HG03520 (cell line): ENCODE data around the gene AUTS2.

Experiments
- ATAC-seq: cut with Tn5 transposase; IDR thresholded peaks from one replicate; pipeline ENCODE4 v1.9.1; 2021; ENCODE audit warnings: mild to moderate bottlenecking, moderate library complexity; ENCODE audit not compliant: unreplicated experiment

The AUTS2 gene

DNA sequence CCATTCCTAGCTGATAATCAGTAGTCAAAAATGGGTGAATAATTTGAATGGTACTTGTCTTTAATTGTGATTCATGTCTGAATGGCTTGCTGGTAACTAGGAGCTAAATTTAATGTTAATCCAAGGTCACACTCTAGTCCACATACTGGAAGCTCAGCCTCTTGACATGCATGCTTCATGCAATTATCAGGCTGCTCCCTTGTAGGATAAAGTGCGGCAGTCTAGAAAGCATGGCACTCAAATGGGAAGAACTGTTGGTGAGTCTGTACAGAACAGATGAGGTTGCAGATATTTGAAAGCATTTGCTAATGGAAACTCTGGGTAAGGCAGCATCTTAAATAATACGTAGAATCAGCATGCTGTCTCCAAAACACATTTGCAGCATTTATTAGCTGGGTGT lies 499.4 kb downstream of the AUTS2 start:
- ATAC-seq: no peak

DNA sequence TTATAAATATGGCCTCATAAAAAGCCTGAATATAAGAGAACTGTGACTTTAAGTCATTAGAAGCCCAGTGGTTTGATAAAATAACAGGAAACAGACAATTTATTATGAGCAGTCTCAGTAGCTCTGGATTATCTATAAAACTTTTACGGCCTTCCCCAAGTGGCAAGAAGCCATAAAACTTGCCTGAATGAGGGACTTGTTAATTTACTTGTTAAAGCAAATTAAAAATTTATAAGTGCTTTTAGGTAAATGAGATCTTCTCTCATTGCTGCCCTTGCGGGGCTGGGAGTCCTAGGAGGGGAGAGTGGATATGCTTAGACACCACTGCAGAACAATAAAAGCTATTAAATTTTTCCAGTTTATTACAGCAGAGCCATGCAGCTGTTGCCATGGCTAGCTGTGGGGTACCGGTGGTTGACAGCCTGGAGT lies 499.9 kb downstream of the AUTS2 start:
- no peak for ATAC-seq

GRCh38 chr7:70098905-70099672 lies 500.8 kb downstream of the AUTS2 start:
- ATAC-seq: no peak

DNA sequence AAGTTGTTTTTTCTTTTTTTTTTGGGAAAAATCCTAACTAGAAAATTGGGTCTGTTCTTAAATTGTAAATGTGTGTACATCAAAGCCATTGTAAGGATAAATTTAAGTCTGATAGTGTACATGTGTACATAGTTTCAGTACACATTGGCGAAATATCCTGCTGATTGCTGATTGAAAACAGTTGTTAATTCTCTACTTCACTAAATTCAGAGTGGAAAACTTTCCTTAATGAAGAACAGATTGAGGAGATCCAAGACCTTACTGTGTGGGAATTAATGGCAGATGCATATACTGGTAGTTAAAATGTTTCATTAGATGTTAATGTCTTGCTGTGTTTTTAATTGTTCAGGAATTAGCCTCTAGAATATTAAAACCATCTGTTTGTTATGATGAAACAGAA lies 506.0 kb downstream of the AUTS2 start:
- no peak for ATAC-seq

GRCh38 chr7:70113078-70113477 lies 514.8 kb downstream of the AUTS2 start:
- ATAC-seq: no peak

DNA sequence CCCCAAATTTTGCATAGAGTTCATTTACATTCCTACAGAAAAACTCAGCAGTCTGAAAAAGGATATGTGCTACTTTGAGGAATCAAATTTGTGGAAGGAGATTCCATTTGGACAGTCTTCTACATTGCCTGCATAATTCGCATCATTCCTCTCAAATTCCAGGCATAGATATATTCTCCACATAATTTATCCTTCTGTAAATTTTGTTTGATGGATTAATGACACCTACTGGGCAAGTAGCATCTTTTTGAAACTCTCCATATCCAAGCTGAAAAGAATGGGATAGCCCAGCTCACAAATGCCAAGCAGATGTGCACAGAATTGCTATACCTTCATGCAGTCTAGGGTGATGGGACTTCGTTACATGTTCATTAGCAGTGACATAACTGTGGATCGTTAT lies 515.3 kb downstream of the AUTS2 start:
- no peak for ATAC-seq

- ATAC-seq: no peak
Observed at GRCh38 chr7:70114806-70115205, 516.5 kb downstream of the AUTS2 start.

DNA sequence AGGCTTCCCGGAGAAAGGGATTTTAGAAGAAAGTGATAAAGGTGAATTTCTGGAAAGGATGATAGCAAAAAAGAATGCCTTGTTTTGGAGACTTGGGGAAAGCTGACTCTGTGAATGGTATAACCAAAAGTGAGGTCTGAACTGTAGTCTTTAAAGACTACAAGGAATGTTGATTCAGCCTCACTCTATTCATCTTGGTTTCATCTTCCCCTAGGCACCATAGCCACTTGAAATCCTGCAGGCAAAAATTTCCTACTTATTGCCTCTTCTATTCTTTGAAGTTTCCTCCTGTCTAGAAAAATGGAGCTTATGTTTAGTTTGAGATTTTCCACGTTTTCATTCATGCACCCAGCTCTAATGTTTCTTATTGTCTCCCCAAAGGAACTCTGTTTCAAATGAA lies 518.0 kb downstream of the AUTS2 start:
- no peak for ATAC-seq

DNA sequence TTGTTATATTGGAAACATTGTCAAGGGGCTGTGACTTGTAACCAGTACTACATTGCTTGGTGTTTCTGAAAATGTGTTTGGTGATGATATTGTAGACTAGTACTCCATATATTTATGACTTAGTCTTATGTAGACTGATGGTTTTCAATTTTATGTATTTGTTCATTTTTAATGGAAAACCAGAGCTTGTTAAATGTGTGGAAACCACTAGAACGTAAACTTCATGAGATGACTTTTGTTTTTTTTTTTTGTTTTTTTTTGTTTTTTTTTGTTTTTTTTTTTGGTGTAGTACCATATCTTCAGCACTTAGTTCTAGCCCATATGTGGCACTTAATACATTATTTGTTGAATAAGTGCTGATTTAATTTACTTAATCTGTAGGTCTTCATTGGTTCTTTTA lies 518.6 kb downstream of the AUTS2 start:
- no peak for ATAC-seq

- ATAC-seq: no peak
Observed at GRCh38 chr7:70120851-70121250, 522.6 kb downstream of the AUTS2 start.

DNA sequence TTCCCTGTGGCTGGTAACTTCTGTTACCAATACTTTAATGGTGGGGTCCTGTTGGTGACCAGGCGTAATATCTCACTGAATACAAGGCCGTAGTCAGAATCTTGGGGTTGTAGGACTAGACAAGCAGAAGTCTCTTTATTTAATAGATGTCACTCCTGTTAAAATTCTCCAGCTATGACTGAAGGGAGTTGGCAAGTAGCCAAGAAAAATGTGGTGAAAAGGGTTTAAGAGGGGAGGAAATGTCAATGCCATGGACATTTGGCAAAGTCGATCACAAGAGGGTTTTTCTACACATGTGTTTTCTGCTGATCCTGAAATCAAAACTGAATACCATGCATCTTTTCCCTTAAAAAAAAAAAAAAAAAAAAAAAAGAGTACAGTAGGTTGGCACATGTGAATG lies 533.5 kb downstream of the AUTS2 start:
- no peak for ATAC-seq

- ATAC-seq: no peak
Observed at GRCh38 chr7:70132226-70132851, 534.1 kb downstream of the AUTS2 start.

- ATAC-seq: no peak
Observed at GRCh38 chr7:70132852-70133690, 534.8 kb downstream of the AUTS2 start.

- ATAC-seq: no peak
Observed at GRCh38 chr7:70134029-70134770, 535.9 kb downstream of the AUTS2 start.

GRCh38 chr7:70135656-70136055 lies 537.4 kb downstream of the AUTS2 start:
- ATAC-seq: no peak

GRCh38 chr7:70137126-70137525 lies 538.9 kb downstream of the AUTS2 start:
- no peak for ATAC-seq

DNA sequence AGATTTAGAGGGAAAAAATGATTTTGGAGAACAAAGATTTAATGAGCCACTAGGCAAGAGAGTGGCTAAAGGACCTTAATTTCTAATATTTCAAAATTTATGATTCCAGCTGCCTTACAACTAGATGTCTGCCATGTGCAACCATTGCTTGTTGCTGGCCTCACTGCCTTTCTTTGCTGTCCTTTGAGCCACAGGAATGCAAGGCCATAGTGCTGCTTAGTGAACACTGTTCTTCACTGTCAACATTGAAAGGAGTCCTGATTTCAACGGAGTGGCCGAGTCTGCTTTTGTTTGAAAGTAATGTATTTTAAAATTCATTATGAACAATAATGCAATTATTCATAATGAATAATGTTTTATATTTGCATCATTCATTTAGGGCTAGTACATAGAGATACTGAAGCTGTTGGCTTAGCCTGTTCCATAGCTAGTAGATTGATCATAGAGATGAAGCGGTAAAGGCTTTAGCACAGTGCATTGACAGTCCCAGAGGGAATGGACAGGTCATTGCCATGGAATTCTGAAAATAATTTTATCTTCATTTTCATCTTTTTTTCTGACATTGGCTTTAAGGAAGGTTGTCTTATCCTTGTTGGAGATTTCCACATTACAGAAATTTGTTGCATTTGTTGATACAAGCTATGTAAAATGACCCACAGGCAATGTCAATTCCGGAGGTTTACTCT lies 544.1 kb downstream of the AUTS2 start:
- no peak for ATAC-seq

DNA sequence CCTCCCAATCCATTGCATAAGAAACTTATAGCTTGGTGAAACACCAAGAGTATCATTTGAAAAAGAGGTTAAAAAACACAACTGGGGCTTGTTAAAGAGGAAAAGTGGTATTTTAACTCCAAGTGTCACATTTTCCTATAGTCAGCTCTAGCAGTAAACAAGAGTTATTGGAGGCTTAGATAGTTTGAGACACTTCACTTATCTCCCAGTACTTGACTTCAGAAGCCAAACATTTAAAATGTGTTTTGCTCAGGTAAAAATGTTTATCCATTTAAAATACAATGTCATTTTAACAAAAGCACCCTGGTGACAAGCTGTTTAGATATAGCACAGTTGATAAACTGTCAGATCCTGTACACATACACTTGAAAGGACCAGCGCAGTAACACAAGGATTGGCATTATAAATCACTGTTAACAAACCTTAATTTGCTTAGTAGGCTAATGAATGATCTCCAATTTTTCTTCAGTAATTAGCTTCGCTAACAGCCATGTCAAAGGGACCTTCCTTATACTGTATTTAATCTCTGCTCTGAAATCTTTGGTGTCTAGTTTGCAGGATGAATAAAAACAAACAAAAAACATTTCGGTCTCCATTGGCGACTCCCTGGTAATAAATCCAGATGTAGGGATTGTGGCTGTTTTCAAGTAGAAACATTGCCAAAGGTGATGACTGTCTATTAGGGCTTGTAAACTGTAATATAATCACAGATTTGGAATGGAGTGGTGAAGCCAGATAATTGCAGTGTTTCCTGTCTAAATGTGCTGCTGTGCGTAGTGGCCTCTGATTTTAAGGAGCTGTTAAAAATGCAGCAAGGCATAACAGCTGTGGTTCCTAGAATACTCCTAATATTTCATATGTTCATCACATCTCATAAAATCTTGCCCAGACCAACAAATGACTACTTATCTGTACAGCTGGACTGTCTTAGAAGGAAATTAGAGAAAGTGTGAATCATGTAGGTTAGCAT lies 545.1 kb downstream of the AUTS2 start:
- ATAC-seq: no peak

GRCh38 chr7:70148997-70149396 lies 550.7 kb downstream of the AUTS2 start:
- ATAC-seq: no peak
